ENCODE data around the gene NKIRAS2.
A peak's percentile ranks its signal among the peaks of the same experiment; 100 is the strongest.
"Not testable (repeated sequence)": the region's sequence is repeated elsewhere in the genome, so short reads cannot be mapped to it uniquely, and the experiment has no call there.

Gene NKIRAS2

DNA sequence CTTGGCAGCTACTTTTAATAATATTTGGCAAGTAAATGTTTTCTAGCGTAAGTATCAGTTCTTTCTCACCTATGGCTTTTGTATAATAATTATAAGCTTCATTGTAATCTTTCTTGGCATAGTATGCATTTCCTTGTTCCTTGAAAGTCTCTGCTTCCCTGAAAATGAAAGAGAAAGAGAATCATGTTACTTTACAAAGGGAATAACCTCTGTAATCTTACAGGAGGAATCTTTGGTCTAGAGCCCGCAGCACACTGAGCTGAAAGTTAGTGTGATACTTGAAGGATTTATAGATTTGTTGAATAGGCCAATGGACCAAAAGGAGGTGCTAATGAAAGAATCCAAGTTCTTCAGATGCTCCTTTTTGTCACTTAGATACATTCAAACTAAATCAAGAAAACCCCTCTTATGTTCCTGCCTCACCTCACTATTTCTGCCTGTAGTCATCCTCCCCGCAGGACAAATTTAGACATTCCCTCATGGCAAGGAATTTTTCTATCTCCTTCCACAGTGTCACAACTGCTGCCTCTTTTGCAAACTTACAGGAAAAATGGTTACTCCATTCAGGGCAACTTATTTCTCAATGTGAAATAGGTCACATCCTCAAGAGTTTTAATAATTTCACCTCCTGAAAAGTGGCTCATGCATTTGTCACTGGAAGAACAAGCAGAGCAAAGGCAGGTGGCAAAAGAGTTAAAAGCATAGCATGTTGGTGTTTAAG, 19.3 kb upstream of the NKIRAS2 start:
- no peak for DNase-seq

DNA sequence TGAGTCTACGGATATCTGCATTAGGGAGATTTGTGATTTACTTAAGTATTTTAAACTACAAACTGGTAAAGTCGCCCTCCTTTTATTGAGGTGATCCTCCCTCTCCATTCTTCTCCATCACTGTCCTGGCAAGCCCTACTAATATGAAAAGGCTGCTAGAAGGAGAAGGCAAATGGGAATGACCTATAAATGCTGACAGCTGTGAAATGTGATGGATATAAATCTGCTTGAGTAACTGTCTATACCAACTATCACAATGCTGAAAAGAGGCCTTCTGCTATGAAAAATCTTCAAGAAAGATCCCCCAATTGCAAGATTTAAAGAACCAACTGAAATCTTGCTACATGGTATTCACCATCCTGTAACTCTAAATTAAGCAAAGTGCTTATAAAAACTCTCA, 18.2 kb upstream of the NKIRAS2 start:
- no peak for DNase-seq

DNA sequence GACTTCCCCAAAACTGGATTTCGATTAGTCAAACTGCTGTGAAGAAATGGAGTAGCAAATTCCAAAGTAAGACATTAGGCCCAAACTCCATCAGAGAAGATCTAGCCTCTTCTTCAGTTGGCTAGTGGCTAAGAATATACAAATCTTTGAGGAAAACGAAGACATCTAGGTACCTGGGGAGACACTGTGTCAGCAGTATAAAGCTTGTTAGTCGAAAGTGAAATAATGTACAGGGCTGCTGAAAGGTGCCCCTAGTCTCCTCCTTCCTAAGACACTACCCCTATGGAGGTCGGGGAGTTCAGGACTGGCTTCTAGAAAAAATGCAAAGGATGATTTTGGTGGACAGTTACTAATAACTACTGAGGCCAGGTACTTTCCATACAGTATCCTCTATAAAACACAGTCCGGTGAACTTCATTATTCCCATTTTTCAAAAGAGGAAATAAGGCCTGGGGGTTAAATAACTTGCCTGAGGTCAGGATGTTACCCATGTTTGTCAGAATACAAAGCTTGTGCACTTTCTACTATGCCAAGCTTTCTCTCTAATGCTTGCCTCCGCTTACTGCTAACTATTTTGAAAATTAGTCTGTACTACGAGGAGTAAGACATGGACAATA, 17.6 kb upstream of the NKIRAS2 start:
- DNase-seq: no peak

DNA sequence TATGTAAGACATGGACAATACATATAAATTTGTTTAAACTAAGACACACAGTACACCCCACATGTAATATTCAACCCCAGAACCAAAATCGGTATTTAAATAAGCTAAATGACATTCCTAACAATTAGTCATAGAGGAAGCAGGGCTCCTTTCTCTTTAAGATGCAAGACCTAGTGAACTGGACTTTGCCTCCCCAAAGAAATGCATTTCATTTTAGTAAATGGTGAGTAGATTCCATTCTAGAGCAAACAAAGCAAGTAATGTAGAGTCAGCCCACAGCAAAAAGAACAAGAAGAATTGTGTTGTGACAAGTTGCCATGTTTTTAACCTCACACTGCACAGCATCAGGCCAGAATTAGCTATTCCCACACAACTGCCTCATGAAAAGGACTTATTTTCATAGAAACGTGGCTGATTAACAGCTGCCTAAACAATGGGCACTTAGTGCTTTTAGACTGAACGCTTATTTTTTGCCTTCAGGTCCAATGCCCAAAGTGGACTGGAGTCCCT, 17.0 kb upstream of the NKIRAS2 start:
- DNase-seq: no peak

DNA sequence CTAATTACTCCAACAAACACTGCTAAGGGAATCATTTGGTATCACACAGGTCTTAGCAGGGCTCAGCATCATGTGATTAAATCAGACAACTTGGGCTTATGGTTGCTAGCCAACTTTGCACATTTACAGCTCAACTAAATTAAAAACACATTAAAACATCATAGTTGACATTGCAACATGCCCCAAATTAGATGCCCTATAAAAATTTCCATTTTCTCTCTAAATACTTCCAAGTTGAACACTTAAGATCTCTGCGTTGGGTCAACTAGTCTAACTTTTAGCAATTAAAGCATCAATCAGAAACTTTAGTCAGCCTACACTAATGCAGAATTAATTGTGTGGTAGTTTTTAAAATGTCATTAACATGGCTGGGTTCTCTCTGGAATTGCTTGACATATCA, 14.7 kb upstream of the NKIRAS2 start:
- DNase-seq: no peak

DNA sequence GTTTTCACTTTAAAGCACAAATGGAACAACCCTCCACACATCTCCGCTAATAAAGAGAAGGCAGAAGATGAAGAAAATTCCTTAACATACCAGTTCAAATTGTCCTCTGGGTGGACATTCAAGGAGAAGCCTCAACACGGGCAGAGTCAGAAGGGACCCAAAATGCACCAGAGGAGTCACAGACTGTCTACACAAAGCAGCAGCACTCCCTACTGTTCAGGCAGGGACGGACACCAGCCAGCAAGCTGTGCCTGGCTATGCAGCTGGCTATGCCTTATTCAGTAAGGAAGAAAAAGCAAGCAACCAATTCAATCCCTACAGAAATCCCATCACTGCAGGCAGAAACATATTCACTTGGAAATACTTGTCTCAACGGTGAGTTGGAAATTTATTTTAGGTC, 10.7 kb upstream of the NKIRAS2 start:
- DNase-seq: no peak

DNA sequence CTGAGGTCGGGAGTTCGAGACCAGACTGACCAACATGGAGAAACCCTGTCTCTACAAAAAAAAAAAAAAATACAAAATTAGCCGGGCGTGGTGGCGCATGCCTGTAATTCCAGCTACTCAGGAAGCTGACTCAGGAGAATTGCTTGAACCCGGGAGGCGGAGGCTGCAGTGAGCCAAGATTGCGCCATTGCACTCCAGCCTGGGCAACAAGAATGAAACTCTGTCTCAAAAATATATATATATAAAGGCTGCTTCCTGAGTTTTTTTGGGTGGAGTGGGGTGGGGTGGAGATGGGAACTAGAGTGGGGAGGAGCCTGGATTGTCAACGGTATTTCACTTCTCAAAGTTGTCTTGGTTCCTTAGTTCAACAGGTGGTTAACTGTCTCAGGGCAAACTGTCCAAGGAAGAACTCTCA, 9.6 kb upstream of the NKIRAS2 start:
- not testable (repeated sequence) for DNase-seq

DNA sequence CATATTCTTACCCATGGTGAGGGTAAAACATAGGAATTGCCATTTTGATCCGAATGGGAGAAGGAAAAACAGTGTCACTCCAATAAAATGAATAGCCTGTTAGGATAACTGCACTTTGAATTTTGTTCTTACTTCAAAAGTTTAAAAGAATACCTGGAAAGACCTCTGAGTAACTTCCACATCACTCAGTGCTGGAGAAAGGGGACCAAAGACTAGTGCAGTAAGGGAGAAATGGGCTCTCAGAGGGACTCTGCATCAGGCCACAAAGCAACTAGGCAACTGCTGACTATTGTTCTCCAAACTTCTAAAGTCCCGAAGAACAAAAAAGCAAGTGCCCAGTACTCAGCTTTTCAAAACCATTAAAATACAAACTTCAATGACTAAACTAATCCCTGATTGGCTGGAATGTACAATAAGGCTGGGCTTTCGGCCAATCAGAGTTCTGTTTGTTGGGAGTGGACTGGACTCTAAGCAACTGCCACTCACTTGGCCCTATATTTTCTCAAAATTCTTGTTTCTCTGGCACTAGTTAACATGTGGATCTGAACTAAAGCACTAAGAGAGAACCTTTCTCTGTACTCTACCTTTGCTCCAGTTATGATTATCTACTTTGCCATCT, 8.9 kb upstream of the NKIRAS2 start:
- DNase-seq: peak; percentile 18

DNA sequence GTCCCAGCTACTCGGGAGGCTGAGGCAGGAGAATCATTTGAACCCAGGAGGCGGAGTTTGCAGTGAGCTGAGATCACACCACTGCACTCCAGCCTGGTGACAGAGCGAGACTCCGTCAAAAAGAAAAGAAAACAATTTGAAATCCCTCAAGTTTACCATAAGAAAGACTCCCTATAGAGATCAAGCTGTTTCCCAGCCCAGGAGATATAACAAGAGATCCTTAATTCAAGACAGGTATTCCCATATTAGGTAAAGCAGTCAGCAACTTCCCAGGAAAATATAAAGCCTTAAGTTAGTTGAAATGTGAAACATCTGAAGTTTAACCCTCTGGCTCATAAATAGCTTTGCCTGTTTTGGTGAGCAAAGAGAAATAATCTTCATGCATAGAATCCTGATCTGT, 7.5 kb upstream of the NKIRAS2 start:
- DNase-seq: not testable (repeated sequence)

DNA sequence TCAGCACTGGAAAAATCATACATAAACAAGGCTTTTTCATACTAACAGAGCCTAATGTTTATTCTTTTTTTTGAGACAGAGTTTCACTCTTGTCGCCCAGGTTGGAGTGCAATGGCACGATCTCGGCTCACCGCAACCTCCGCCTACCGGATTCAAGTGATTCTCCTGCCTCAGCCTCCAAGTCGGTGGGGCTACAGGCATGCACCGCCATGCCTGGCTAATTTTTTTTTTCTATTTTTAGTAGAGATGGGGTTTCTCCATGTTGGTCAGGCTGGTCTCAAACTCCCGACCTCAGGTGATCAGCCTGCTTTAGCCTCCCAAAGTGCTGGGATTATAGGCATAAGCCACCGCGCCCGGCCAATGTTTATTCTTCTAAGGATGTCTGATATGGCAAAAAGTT, 6.2 kb upstream of the NKIRAS2 start:
- DNase-seq: not testable (repeated sequence)

DNA sequence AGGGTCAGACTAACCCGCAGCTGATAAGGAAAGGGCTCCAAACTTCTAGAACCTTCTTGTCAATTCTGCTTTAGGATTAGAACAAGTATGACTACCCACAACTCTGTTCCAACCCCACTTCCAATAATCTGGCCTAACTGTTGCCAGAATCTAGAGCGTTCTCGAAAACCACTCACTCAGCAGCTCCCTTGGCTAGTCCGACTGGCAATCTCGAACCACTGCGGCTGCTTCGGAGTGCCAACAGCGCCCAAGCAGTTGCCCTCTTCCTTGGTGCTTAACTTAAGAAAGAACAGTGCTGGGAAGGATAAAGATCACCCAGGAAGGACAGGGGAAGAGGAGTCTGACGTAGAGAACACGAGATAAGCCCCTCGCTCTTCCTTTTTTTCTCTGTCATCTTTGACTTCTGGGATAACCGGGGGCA, 3.5 kb upstream of the NKIRAS2 start:
- peak; percentile 30 for DNase-seq

DNA sequence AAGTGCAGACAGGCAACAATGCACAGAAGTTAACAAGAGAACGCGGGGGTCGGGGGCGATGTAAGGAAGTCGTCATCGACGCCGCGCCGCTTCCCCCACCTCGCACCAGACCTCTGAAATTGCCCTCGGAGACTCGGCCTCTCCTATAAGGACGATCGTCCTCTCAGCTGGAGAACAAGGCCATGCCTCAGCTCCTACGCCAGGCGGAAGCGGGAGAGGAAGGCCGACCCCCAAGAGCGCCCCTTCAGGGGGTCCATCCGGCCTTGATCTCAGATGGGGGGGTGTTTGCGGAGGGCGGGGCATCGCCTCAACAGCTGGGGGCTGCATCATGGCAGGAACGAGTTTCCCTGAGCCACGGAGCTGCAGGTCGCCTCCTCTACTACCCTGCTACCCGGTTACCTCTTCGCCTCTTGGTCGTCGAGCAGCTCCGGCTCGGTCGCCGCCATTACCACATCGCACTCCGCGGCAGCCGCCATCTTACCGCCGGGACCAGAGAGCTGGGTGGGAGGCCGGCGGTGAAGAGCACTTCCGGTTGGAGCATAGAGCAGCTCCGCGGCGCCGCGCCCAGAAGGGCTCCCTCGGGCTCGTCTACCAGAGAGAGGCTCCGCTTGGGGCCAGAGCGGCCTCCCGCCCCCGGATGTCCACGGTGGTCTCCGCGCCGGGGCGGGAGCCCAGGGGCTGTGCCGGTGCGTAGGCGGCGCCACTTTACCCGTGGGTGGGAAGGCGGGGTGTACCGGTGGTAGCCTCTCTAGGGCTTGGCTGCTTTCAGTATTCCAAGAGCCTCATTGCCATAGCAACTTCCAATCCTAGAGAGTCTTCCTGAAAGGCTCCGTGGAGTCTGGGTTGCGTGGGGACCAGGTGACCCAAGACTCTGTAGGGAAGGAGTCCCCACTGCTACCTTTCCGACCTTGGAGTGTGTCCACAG, 2.7 kb upstream of the NKIRAS2 start, which contains the start of gene DNAJC7:
Gene DNAJC7, minus strand, starts transcription at position 499 of the 925 bp plus-strand sequence. Its CDS starts 23 bp downstream, at position 476.
- DNase-seq: peak; percentile 92

DNA sequence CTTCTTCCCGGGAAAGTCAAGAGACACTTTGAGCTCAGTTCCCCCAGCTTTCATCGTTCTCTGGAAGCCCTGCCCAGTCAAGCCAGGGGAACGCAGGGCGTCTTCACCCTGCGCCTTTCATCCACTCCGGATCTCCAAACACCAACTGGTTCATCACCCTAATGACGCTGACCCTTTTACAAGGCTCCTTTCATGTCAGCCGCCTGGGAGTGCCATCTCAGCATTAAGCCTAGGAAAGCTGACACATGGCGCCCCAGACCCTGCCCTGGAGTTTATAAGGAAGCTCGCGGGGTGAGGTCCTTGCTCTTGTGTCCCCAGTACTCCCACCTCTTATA, 2.1 kb upstream of the NKIRAS2 start:
- DNase-seq: no peak

DNA sequence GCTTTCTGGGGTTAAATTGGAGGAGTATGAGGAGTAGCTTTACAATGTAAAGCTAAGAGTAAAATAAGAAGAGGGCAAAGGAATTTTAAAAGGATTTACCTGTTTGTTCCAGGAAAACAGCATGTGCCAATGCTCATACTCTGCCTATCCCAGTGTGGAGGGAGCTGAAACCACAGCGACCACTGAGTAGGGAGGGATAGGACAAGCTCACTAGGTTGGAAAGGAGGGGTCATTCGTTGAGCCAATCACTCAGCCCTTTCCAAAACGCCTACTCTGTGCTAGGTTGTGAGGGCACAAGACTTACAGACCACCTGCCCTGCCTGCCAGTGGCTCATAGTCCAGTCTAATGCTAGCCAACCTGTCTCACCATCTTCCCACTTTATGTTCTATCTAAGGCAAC, 1.6 kb upstream of the NKIRAS2 start:
- no peak for DNase-seq

DNA sequence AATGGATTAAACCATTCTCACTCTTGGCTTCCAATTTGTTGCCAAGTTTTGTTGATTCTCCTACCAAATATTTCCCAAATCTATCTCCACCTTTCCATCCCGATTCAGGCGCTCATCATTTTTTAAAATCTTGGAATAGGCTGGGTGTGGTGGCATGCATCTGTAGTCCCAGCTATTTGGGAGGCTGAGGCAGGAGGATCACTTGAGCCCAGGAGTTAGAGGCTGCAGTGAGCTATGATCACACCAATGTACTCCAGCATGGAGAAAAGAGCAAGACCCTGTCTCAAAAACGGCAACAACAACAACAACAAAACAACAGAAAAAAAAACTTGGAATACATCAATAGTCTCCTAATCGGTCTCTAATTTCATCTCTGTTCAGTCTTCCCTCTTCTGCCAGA, 902 bp upstream of the NKIRAS2 start:
- DNase-seq: no peak

DNA sequence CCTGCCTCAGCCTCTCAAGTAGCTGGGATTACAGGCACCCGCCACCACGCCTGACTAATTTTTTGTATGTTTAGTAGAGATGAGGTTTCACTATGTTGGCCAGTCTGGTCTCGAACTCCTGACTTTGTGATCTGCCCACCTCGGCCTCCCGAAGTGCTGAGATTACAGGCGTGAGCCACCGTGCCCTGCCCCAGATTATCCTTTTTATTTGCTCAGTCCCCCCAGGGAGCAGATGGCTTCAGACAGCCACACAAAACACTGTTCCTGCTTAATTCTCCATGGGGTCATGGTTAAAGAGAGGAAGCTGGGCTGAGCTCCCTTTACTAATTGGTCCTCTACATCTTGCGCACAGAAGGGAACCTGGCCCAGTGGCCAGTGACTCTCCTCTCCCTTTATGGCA, 955 bp downstream of the NKIRAS2 start:
- not testable (repeated sequence) for DNase-seq

DNA sequence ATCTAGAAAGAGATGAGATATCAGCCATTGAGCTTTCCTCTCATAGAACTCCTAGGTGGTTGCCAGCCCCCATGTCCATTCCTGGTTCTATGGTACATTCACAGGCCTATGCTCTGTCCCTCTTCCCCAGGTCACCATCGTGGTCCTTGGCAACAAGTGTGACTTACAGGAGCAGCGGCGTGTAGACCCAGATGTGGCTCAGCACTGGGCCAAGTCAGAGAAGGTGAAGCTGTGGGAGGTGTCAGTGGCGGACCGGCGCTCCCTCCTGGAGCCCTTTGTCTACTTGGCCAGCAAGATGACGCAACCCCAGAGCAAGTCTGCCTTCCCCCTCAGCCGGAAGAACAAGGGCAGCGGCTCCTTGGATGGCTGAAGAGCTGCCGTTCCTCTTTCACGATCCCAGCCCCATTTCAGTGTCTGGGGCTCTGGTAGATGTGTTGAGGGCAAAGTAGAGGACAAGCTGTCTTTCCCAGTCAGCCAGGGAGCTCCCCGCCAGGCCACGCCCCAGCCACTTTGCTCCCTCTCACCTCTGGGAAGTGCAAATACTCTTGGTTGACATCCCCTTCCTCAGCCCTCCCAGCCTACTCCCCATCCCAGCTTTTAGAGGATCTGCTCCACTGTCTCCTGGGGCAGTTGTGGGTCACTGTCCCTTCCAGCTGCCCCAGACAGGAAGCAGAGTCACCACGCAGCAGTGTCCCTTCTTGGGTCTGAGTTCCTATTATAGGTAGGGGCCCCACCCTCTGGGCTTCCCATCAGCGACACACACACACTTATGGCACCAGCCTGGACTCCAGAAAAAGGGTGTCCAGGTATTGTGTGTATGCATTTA, 3.8 kb downstream of the NKIRAS2 start:
- DNase-seq: no peak

DNA sequence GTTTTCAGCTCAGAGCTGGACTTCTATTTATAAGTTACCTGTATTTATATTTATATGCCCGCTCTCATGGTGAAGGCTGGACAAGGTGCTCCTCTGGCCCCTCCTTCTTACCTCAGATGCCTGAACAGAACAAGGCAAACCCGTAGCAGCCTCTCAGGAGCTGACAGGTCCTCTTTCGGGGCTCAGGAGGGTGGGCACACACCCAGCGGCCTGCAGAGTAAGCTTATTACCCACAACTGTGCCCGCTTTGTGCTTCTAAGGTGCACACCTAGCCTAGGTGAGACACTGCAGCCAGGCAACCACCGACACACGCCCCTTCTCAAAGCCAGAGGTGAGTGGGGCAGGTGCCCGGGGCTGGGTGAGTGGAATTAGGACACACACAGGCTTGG, 5.3 kb downstream of the NKIRAS2 start:
- DNase-seq: no peak

DNA sequence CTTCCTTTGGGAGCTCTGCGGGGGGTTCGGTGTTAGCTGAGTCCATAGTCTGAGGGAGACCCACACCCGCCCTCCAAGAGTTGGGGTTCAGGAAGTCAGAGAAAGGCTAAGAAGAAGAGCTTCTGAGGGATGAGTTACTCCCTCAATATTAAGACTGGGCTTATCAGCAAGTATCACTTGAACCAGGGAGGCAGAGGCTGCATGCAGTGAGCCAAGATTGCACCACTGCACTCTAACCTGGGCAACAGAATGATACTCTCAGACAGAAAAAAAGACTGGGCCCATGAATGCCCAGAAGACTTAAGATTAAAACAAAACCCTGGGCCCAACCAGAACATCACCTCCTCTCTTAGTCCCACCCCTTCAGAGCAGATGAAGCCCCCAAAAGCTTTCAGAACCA, 6.0 kb downstream of the NKIRAS2 start:
- no peak for DNase-seq

DNA sequence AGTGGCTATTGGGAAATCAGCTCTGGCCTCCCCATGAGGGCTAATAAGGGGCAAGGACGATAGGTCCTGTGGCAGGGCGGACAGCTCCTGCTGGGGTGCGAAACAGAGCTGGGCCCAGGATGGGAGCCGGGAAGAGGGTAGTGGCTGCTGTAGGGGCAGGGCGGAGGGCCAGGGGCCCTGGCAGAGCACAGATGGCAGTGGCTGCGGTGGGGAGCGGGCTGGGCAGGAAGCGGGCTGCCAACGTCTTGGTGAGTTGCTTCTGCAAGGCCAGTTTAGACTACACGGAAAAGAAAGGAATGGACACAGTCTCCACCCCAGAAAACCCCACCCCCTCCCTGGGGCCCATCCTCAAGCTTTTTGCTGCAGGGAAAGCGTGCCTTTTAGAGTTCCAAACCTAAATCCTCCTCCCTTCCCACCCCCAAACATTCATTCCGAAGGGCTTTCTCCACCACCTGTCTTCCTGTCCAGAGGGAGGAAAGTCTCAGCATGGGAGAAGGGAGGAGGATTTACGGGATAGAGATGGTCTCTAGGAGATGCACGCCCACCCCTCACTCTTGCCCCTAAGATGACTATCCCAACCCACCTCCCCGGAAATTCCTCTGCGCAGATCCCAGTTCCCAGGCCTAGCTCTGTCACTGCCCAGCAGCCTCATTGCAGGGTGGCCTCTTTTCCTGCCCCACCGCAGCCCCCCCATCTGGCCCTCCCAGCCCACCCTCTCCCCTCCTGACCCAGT, 7.1 kb downstream of the NKIRAS2 start:
- no peak for DNase-seq

DNA sequence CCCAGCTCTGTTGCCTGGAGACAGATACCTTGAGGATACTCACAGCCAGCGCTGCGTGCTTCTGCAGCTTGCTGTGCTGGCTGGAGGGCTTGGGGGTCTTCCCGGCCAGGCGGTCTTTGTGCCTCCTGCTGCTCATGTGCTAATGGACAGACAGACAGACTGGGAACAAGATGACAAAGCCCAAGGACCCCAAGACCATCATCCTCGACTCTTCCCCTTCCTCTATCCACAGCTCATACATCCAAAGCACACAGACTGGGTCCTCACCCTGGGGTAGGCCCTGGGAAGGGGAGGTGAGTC, 7.7 kb downstream of the NKIRAS2 start:
- DNase-seq: no peak
